IMR-90 (cell line): ENCODE measurements around the gene DNAJC2. TPM values are rescaled to one million over a fixed set of nuclear protein-coding genes. Genes with fewer than 3 reads are reported as not detected.

Experiments used
- ATAC-seq: fragments of 200-7000 bp; cut with Tn5 transposase; 2 replicates; pipeline ENCODE4 v1.9.1; 2020; ENCODE audit warnings: low read depth, mild to moderate bottlenecking, moderate library complexity
- BruUV-seq: library from RNA; stranded (reverse); fragments of 400-500 nt; replicated peaks from 2 replicates; lab custom pipeline; 2021; lab: Mats Ljungman, UMichigan
- CTCF ChIA-PET: fragments of 300-600 bp; formaldehyde crosslinking; extraction: SDS; loops from one replicate; lab custom pipeline; 2021; ENCODE audit warnings: antibody characterized with exemption; lab: Yijun Ruan, JAX
- POLR2A ChIA-PET: fragments of 300-600 bp; sonication (Branson Sonifier 250); formaldehyde crosslinking; loops from one replicate; lab custom pipeline; 2022; ENCODE audit warnings: antibody characterized with exemption; ENCODE audit not compliant: unreplicated experiment; lab: Charles Lee
- DNase-seq: peaks from one replicate; pipeline ENCODE4 v3.0.0; 2013
- H2AFZ ChIP-seq: replicated peaks from 2 replicates; pipeline ENCODE3; 2013; ENCODE audit warnings: low read length, mild to moderate bottlenecking; ENCODE audit not compliant: poor library complexity
- H2AK5ac ChIP-seq: 2 replicates; pipeline ENCODE4 v1.6.1; 2013; ENCODE audit warnings: low read depth, low read length, inconsistent platforms
- H2AK9ac ChIP-seq: replicated peaks from 2 replicates; pipeline ENCODE3; 2013; ENCODE audit warnings: mild to moderate bottlenecking, low read depth, low read length, moderate library complexity; ENCODE audit not compliant: poor library complexity
- H2BK120ac ChIP-seq: 2 replicates; pipeline ENCODE4 v1.6.1; 2013; ENCODE audit warnings: low read depth, low read length, inconsistent platforms
- H2BK15ac ChIP-seq: 3 replicates; pipeline ENCODE4 v1.6.1; 2013; ENCODE audit warnings: low read depth, low read length, inconsistent platforms
- H2BK20ac ChIP-seq: 2 replicates; pipeline ENCODE4 v1.6.1; 2013; ENCODE audit warnings: low read depth, mild to moderate bottlenecking, inconsistent platforms, low read length, moderate library complexity
- H2BK5ac ChIP-seq: 2 replicates; pipeline ENCODE4 v1.6.1; 2013; ENCODE audit warnings: mild to moderate bottlenecking, low read depth, low read length, inconsistent platforms; ENCODE audit not compliant: poor library complexity, severe bottlenecking
- H3K14ac ChIP-seq: replicated peaks from 2 replicates; pipeline ENCODE4 v1.6.1; 2013; ENCODE audit warnings: low read depth, low read length, inconsistent platforms
- H3K18ac ChIP-seq: 2 replicates; pipeline ENCODE4 v1.6.1; 2013; ENCODE audit warnings: low read depth, low read length, control low read depth
- H3K23ac ChIP-seq: 2 replicates; pipeline ENCODE4 v1.6.1; 2013; ENCODE audit warnings: low read depth, low read length, inconsistent platforms
- H3K27ac ChIP-seq: 2 replicates; pipeline ENCODE4 v1.5.1; 2013; ENCODE audit warnings: mild to moderate bottlenecking, control low read depth, low read length; ENCODE audit not compliant: insufficient read depth
- H3K27me3 ChIP-seq: 2 replicates; pipeline ENCODE4 v1.6.1; 2013; ENCODE audit warnings: low read length; ENCODE audit not compliant: control insufficient read depth, insufficient read depth
- H3K36me3 ChIP-seq: 2 replicates; pipeline ENCODE4 v1.6.1; 2013; ENCODE audit warnings: low read length, mixed read lengths; ENCODE audit not compliant: control insufficient read depth, insufficient read depth
- H3K4ac ChIP-seq: 2 replicates; pipeline ENCODE4 v1.6.1; 2013; ENCODE audit warnings: low read depth, low read length, inconsistent platforms
- H3K4me1 ChIP-seq: 2 replicates; pipeline ENCODE4 v1.6.1; 2013; ENCODE audit warnings: low read length, mixed read lengths; ENCODE audit not compliant: control insufficient read depth, insufficient read depth
- H3K4me2 ChIP-seq: 2 replicates; pipeline ENCODE4 v1.6.1; 2013; ENCODE audit warnings: low read depth, mild to moderate bottlenecking, control low read depth, low read length, moderate library complexity
- H3K4me3 ChIP-seq: 2 replicates; pipeline ENCODE4 v1.5.1; 2013; ENCODE audit warnings: low read depth, mild to moderate bottlenecking, control low read depth, low read length, moderate library complexity; ENCODE audit not compliant: insufficient read depth
- H3K56ac ChIP-seq: 2 replicates; pipeline ENCODE4 v1.6.1; 2013; ENCODE audit warnings: low read length, inconsistent platforms; ENCODE audit not compliant: insufficient read depth; ENCODE audit errors: extremely low read depth
- H3K79me1 ChIP-seq, 2 experiments: 2 replicates each; pipeline ENCODE4 v1.6.1; 2013; ENCODE audit warnings: low read length in 2 of 2, inconsistent platforms in 1 of 2, low read depth in 1 of 2
- H3K9ac ChIP-seq: 2 replicates; pipeline ENCODE4 v1.6.1; 2013; ENCODE audit warnings: low read depth, low read length, control low read depth
- H3K9me1 ChIP-seq: 2 replicates; pipeline ENCODE4 v1.6.1; 2013; ENCODE audit warnings: low read length, inconsistent platforms; ENCODE audit not compliant: insufficient read depth
- H3K9me3 ChIP-seq: 2 replicates; pipeline ENCODE4 v1.6.1; 2013; ENCODE audit warnings: low read length; ENCODE audit not compliant: control insufficient read depth, insufficient read depth
- H4K20me1 ChIP-seq: 2 replicates; pipeline ENCODE4 v1.6.1; 2013; ENCODE audit warnings: low read length, inconsistent platforms; ENCODE audit not compliant: insufficient read depth
- H4K5ac ChIP-seq: 2 replicates; pipeline ENCODE4 v1.6.1; 2013; ENCODE audit warnings: mild to moderate bottlenecking, low read depth, low read length, control low read depth
- H4K8ac ChIP-seq, 2 experiments: 2 replicates each; pipeline ENCODE4 v1.6.1; 2013; ENCODE audit warnings: low read depth in 2 of 2, low read length in 2 of 2, control low read depth in 1 of 2, inconsistent platforms in 1 of 2
- H4K91ac ChIP-seq: 2 replicates; pipeline ENCODE4 v1.6.1; 2013; ENCODE audit warnings: low read depth, low read length, inconsistent platforms; ENCODE audit not compliant: insufficient read depth
- BHLHE40 ChIP-seq: fragments of 150-350 bp; IDR thresholded peaks from 2 replicates; pipeline ENCODE4 v1.6.1; 2016; ENCODE audit warnings: mild to moderate bottlenecking, low read depth, low read length
- CEBPB ChIP-seq: IDR thresholded peaks from 2 replicates; pipeline ENCODE4 v1.6.1; 2012; ENCODE audit warnings: low read depth, low read length, improper control_type of control experiment
- CHD1 ChIP-seq: IDR thresholded peaks from 2 replicates; pipeline ENCODE4 v1.6.1; 2012; ENCODE audit warnings: low read depth, low read length, improper control_type of control experiment
- CTCF ChIP-seq: conservative IDR thresholded peaks from 2 replicates; pipeline ENCODE4 v1.5.1; 2012; ENCODE audit warnings: mild to moderate bottlenecking, low read depth, low read length, improper control_type of control experiment
- ELK1 ChIP-seq: fragments of 150-350 bp; IDR thresholded peaks from 2 replicates; pipeline ENCODE4 v1.6.1; 2016; ENCODE audit warnings: low read depth, mild to moderate bottlenecking, low read length, moderate library complexity, borderline replicate concordance
- FOS ChIP-seq: fragments of 150-350 bp; IDR thresholded peaks from 2 replicates; pipeline ENCODE4 v1.6.1; 2016; ENCODE audit warnings: low read depth, low read length
- MAFK ChIP-seq: IDR thresholded peaks from 2 replicates; pipeline ENCODE4 v1.6.1; 2012; ENCODE audit warnings: low read depth, low read length, improper control_type of control experiment
- MAZ ChIP-seq: IDR thresholded peaks from 2 replicates; pipeline ENCODE4 v1.6.1; 2012; ENCODE audit warnings: low read depth, mild to moderate bottlenecking, low read length, improper control_type of control experiment, moderate library complexity, borderline replicate concordance
- MXI1 ChIP-seq: IDR thresholded peaks from 2 replicates; pipeline ENCODE4 v1.6.1; 2012; ENCODE audit warnings: low read depth, mild to moderate bottlenecking, low read length, moderate library complexity, borderline replicate concordance
- NFE2L2 ChIP-seq: fragments of 150-350 bp; IDR thresholded peaks from 2 replicates; pipeline ENCODE4 v1.6.1; 2016; ENCODE audit warnings: low read depth, mild to moderate bottlenecking, low read length
- POLR2A ChIP-seq: IDR thresholded peaks from 2 replicates; pipeline ENCODE4 v1.6.1; 2012; ENCODE audit warnings: mild to moderate bottlenecking, low read depth, low read length
- RAD21 ChIP-seq: IDR thresholded peaks from 2 replicates; pipeline ENCODE4 v1.6.1; 2012; ENCODE audit warnings: low read length, improper control_type of control experiment
- RCOR1 ChIP-seq: IDR thresholded peaks from 2 replicates; pipeline ENCODE4 v1.6.1; 2012; ENCODE audit warnings: mild to moderate bottlenecking, low read length, improper control_type of control experiment; ENCODE audit not compliant: insufficient replicate concordance
- RFX5 ChIP-seq: IDR thresholded peaks from 2 replicates; pipeline ENCODE4 v1.8.0; 2012; ENCODE audit warnings: low read depth, mild to moderate bottlenecking, low read length, moderate library complexity
- SMC3 ChIP-seq: fragments of 150-350 bp; IDR thresholded peaks from 2 replicates; pipeline ENCODE4 v1.6.1; 2016; ENCODE audit warnings: low read depth, mild to moderate bottlenecking, antibody characterized with exemption, low read length, moderate library complexity
- USF2 ChIP-seq: fragments of 150-350 bp; IDR thresholded peaks from 2 replicates; pipeline ENCODE4 v1.6.1; 2017; ENCODE audit warnings: mild to moderate bottlenecking, antibody characterized with exemption, low read length, low read depth
- dilution Hi-C: fragments of 300-500 bp; cut with HindIII; formaldehyde crosslinking; loops from one replicate; pipeline ENCODE4 v1.14.3; 2018; ENCODE audit warnings: low sequenced_read_pairs; ENCODE audit not compliant: unreplicated experiment
- in situ Hi-C: fragments of 300-500 bp; cut with MboI; formaldehyde crosslinking; loops from 3 replicates; pipeline ENCODE4 v1.14.3; 2019; ENCODE audit warnings: low sequenced_read_pairs, inconsistent platforms, mixed read lengths
- intact Hi-C: fragments of 100-400 bp; cut with micrococcal nuclease; formaldehyde crosslinking; loops from 2 replicates; pipeline ENCODE4 v1.10.0; 2022
- polyA plus RNA-seq, 3 experiments: library from polyadenylated mRNA; depleted of rRNA; stranded (reverse); fragments of >200 nt; gene quantifications; 2 replicates each; pipeline ENCODE4 v1.2.3, GENCODE V29; 2012; ENCODE audit warnings: low replicate concordance in 1 of 3
- total RNA-seq: library from RNA; depleted of rRNA; stranded (reverse); fragments of >200 nt; gene quantifications from 2 replicates; pipeline ENCODE4 v1.2.3, GENCODE V29; 2012

DNAJC2 gene
- total and polyA plus RNA-seq, 2 of the 4 experiments (the other 2 are of a cell fraction): 17.5 to 22.4 TPM

GRCh38 chr7:103343332-103343731 lies 1.2 kb downstream of the DNAJC2 start:
- TF ChIP-seq MAFK: no peak
- no peak for TF ChIP-seq FOS
- TF ChIP-seq SMC3: no peak
- no peak for TF ChIP-seq NFE2L2
- no peak for TF ChIP-seq CHD1
- TF ChIP-seq MXI1: no peak
- no peak for TF ChIP-seq MAZ
- TF ChIP-seq ELK1: no peak
- no peak for TF ChIP-seq BHLHE40
- TF ChIP-seq RAD21: no peak
- TF ChIP-seq CTCF: no peak
- no peak for TF ChIP-seq RCOR1
- no peak for TF ChIP-seq USF2
- no peak for TF ChIP-seq POLR2A
- TF ChIP-seq CEBPB: no peak
- TF ChIP-seq RFX5: no peak
- Histone ChIP-seq H3K27ac (no peak overlapping the region), H3K14ac (peak overlapping the region; percentile 51; the same call in 1 of the 2 replicates), H3K9me3 (no peaks in the 10 kb centered on the region), H4K5ac (no peak overlapping the region), H3K9ac (peak overlapping the region; percentile 91; the same call in 1 of the 2 replicates), H2AK9ac (no peak overlapping the region), H3K4ac (peak overlapping the region; percentile 76; the same call in 1 of the 2 replicates), H2BK20ac (no peak overlapping the region), H4K91ac (no peak overlapping the region), H3K36me3 (peaks cover 9% of the 10 kb centered on the region), H2AFZ (no peak overlapping the region), H3K79me1 (peaks cover 4 to 11% of the 10 kb centered on the region in 2 experiments; a peak in 3 of 4 replicates), H4K20me1 (peaks cover 3% of the 10 kb centered on the region; the same call in 1 of the 2 replicates), H2BK5ac (no peak overlapping the region), H3K4me2 (peak overlapping the region; percentile 97), H3K23ac (peak overlapping the region; percentile 74), H3K27me3 (no peaks in the 10 kb centered on the region), H2BK15ac (no peak overlapping the region), H3K56ac (no peak overlapping the region), H3K9me1 (no peaks in the 10 kb centered on the region), H3K18ac (no peak overlapping the region), H2BK120ac (no peak overlapping the region), H3K4me3 (peak overlapping the region; percentile 89), H4K8ac (peak overlapping the region in 1 of 2 experiments; percentile 68; a peak in 1 of 4 replicates), H2AK5ac (no peak overlapping the region), H3K4me1 (peaks cover 2% of the 10 kb centered on the region)
- POLR2A ChIA-PET: no interaction called here
- no peak for ATAC-seq
- no peak for DNase-seq
- in situ Hi-C loops: no loop called here
- dilution Hi-C loops: no loop called here
- CTCF ChIA-PET: no interaction called here
- intact Hi-C loops: no loop called here
- no TSS peak for BruUV-seq
